Measurements from ENCODE around the gene CADPS. TPM values are rescaled to one million over a fixed set of nuclear protein-coding genes. Genes with fewer than 3 reads are reported as not detected.

CADPS gene
- total RNA-seq, 4 donors from 2014 or later = 0.09 to 4.4 (median 1.6) TPM; not detected in 1

- no peak for DNase-seq (ENCODE audit: low spot score)
- ATAC-seq (ENCODE audit: low FRiP score) = no peak
- TF ChIP-seq CTCF (IDR thresholded peaks at IDR 0.05) = no peak
Observed at GRCh38 chr3:62873761-62874710, 1.2 kb downstream of the CADPS start.

GRCh38 chr3:62873451-62873760, 1.8 kb downstream of the CADPS start:
- no peak for TF ChIP-seq CTCF (IDR thresholded peaks at IDR 0.05)
- no peak for ATAC-seq (ENCODE audit: low FRiP score)
- no peak for DNase-seq (ENCODE audit: low spot score)

GRCh38 chr3:62872318-62872717, 2.9 kb downstream of the CADPS start:
- no peak for TF ChIP-seq CTCF (IDR thresholded peaks at IDR 0.05)
- no peak for DNase-seq (ENCODE audit: low spot score)

GRCh38 chr3:62870321-62870720, 4.9 kb downstream of the CADPS start:
- DNase-seq (ENCODE audit: low spot score) (no peak), ATAC-seq (ENCODE audit: low FRiP score) (no peak)
- no peak for TF ChIP-seq CTCF (IDR thresholded peaks at IDR 0.05)

More at GRCh38 chr3:62872318-62872717, 2.9 kb downstream of the CADPS start:
- no peak for ATAC-seq (ENCODE audit: low FRiP score)

GRCh38 chr3:62863648-62864047, 11.6 kb downstream of the CADPS start:
- ATAC-seq (ENCODE audit: low FRiP score) = no peak
- DNase-seq (ENCODE audit: low spot score) = no peak
- no peak for TF ChIP-seq CTCF (IDR thresholded peaks at IDR 0.05)

GRCh38 chr3:62859203-62859791, 15.9 kb downstream of the CADPS start:
- no peak for TF ChIP-seq CTCF (IDR thresholded peaks at IDR 0.05)
- no peak for DNase-seq (ENCODE audit: low spot score)
- ATAC-seq (ENCODE audit: low FRiP score) = no peak

- no peak for ATAC-seq (ENCODE audit: low FRiP score)
- no peak for DNase-seq (ENCODE audit: low spot score)
Observed at GRCh38 chr3:62845996-62846395, 29.2 kb downstream of the CADPS start.

More at GRCh38 chr3:62845996-62846395, 29.2 kb downstream of the CADPS start:
- TF ChIP-seq CTCF (IDR thresholded peaks at IDR 0.05) = no peak

Data from omental fat pad (tissue), 4 donors.